Peyer's patch (tissue), 4 donors: ENCODE measurements around the gene PHF13. TPM values are rescaled to one million over a fixed set of nuclear protein-coding genes. Genes with fewer than 3 reads are reported as not detected.
"Not testable (repeated sequence)": the region's sequence is repeated elsewhere in the genome, so short reads cannot be mapped to it uniquely, and the experiment has no call there.

Experiments
- DNase-seq, 3 donors: peaks; one replicate each; pipeline ENCODE4 v3.0.0-alpha.2; 2017 to 2019
- H3K27ac ChIP-seq, 4 donors: fragments of 200-600 bp; sonication (generic); one replicate each; pipeline ENCODE4 v1.5.1; 2016 to 2019
- H3K27me3 ChIP-seq, 2 donors: fragments of 200-600 bp; sonication (generic); one replicate each; pipeline ENCODE4 v1.5.1; 2019
- H3K36me3 ChIP-seq, 3 donors: fragments of 200-600 bp; sonication (generic); one replicate each; pipeline ENCODE4 v1.5.1; 2016 to 2019
- H3K4me1 ChIP-seq, 4 donors: fragments of 200-600 bp; sonication (generic); one replicate each; pipeline ENCODE4 v1.5.1; 2016 to 2019
- H3K4me3 ChIP-seq, 4 donors: fragments of 200-600 bp; sonication (generic); 1 replicate in 3 of 4; 2 replicates in 1 of 4; pipeline ENCODE4 v1.5.1; 2016 to 2019; ENCODE audit warnings: mild to moderate bottlenecking in 1 of 4
- H3K9me3 ChIP-seq, 4 donors: fragments of 200-600 bp; sonication (generic); one replicate each; pipeline ENCODE4 v1.5.1; 2016 to 2019; ENCODE audit warnings: mild to moderate bottlenecking in 1 of 4
- POLR2A ChIP-seq, 2 donors: fragments of 450-650 bp; IDR thresholded peaks; one replicate each; pipeline ENCODE4 v1.5.1; 2017; ENCODE audit warnings: antibody characterized with exemption in 2 of 2, mild to moderate bottlenecking in 2 of 2, moderate library complexity in 2 of 2
- total RNA-seq, 4 donors: library from RNA; depleted of rRNA; stranded (reverse); fragments of >200 nt; gene quantifications; one replicate each; pipeline ENCODE4 v1.1.0, GENCODE V29; 2016
- TF ChIP-seq, protein P1 (sequence below), 6 experiments: fragments of 450-650 bp in 4 of 6; fragments of 200-600 bp in 2 of 6; sonication (generic) in 1 of 6; IDR thresholded peaks; one replicate each; pipeline ENCODE4 v1.5.1; 2017 to 2019; ENCODE audit warnings: antibody characterized with exemption in 6 of 6, mild to moderate bottlenecking in 3 of 6, moderate library complexity in 1 of 6

Gene PHF13
- total RNA-seq, 4 donors from 2014 or later = 3.3 to 7.4 (median 6.0) TPM

DNA sequence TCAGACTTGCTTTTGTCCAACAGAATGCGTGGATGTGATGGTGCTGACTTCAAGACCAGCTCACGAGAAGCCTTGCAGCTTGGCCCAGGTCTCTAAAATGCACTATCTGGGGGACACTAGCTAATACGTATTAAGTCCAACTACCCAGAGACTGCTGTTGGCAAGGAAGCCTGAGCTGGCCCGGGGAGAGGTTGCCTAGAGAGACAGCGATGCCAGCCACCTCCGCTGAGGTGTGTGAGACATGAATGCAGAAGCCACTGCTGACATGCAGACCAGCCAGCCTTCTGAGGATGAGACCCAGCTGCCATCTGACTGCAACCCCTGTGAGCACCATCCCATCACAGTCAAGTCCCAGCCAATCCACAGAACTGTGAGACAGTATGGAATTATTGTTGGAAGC is 43.6 kb downstream of the PHF13 start:
- no peak overlapping the region for H3K27ac ChIP-seq
- H3K4me1 ChIP-seq = peaks cover 0 to 6% (median 0%) of the 10 kb centered on the region in 4 donors
- no peak overlapping the region for H3K4me3 ChIP-seq
- TF ChIP-seq, protein P1, sequence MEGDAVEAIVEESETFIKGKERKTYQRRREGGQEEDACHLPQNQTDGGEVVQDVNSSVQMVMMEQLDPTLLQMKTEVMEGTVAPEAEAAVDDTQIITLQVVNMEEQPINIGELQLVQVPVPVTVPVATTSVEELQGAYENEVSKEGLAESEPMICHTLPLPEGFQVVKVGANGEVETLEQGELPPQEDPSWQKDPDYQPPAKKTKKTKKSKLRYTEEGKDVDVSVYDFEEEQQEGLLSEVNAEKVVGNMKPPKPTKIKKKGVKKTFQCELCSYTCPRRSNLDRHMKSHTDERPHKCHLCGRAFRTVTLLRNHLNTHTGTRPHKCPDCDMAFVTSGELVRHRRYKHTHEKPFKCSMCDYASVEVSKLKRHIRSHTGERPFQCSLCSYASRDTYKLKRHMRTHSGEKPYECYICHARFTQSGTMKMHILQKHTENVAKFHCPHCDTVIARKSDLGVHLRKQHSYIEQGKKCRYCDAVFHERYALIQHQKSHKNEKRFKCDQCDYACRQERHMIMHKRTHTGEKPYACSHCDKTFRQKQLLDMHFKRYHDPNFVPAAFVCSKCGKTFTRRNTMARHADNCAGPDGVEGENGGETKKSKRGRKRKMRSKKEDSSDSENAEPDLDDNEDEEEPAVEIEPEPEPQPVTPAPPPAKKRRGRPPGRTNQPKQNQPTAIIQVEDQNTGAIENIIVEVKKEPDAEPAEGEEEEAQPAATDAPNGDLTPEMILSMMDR (IDR thresholded peaks at IDR 0.05) = no peak
- TF ChIP-seq POLR2A (IDR thresholded peaks at IDR 0.05) = no peak
- no peaks in the 10 kb centered on the region for H3K27me3 ChIP-seq
- no peak for DNase-seq
- peaks cover 0 to 27% (median 0%) of the 10 kb centered on the region in 3 donors for H3K36me3 ChIP-seq
- no peaks in the 10 kb centered on the region for H3K9me3 ChIP-seq

DNA sequence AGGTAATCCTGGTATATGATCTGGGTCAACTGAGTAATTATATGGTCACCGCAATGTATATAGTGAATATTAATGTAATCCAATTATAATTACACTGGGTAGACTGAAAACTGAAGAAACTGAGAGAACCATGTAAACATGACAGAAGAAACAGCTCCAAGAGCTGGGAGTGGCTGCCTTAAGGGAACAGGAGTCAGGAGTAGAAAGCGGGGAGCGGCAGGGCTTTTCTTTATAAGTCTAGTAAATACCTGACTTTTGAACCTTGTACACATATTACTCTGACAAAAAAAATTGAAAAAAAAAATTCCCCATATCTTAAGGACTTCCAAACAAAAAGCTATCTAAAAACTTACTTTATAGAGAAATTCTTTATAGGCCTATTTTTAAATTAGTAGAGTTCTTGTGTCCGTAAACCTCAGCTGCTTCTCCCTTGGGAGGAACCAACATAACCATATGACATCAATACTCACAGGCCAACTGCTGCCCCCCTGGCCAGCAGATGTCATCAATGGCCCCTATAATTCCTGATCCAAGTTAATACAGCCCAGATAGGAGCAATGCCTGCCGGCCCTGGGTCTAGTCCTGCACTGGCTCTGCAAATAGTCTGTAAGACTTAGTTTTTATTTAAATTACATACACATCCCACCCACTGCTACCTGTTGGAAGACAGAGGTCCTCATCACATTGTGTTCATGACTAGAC is 45.0 kb downstream of the PHF13 start:
- no peak overlapping the region for H3K27ac ChIP-seq
- no peaks in the 10 kb centered on the region for H3K9me3 ChIP-seq
- no peak for DNase-seq
- peaks cover 0 to 14% (median 0%) of the 10 kb centered on the region in 3 donors for H3K36me3 ChIP-seq
- no peak overlapping the region for H3K4me3 ChIP-seq
- TF ChIP-seq, protein P1 (IDR thresholded peaks at IDR 0.05) = no peak
- no peak for TF ChIP-seq POLR2A (IDR thresholded peaks at IDR 0.05)
- peaks cover 0 to 6% (median 0%) of the 10 kb centered on the region in 4 donors for H3K4me1 ChIP-seq
- no peaks in the 10 kb centered on the region for H3K27me3 ChIP-seq

DNA sequence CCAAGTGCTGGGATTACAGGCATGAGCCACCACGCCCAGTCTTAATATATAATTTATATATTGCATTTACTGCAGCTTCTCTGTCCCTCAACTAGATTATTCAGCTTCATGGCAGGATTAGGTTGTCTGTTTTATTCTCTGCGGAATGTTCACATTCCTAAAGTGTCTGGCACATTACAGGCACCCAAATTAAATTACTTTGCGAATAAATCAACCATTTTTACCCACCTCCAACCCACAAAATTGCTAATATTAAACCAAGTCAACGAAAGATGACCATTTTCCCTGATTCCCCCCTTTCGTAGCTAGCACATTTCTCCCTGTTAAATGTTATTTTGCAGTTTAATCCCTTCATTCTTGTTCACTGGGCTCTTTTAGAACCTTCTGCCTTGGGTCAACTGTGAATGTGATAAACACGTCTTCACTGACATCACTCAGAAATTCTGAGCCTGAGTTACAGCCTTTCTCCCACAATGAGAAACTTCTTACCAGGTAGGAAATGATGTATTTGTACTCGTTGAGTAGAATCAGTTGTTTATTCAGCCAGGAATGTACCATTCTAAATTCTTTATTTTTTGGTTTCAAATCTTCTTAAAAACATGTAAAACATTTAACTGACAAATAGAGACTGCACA is 47.0 kb downstream of the PHF13 start:
- Histone ChIP-seq H3K36me3 (peaks cover 0 to 18% (median 0%) of the 10 kb centered on the region in 3 donors), H3K9me3 (no peaks in the 10 kb centered on the region), H3K4me1 (peaks cover 0 to 6% (median 0%) of the 10 kb centered on the region in 4 donors), H3K27ac (no peak overlapping the region), H3K4me3 (no peak overlapping the region), H3K27me3 (no peaks in the 10 kb centered on the region)
- no peak for TF ChIP-seq POLR2A (IDR thresholded peaks at IDR 0.05)
- TF ChIP-seq, protein P1 (IDR thresholded peaks at IDR 0.05) = no peak
- no peak for DNase-seq

DNA sequence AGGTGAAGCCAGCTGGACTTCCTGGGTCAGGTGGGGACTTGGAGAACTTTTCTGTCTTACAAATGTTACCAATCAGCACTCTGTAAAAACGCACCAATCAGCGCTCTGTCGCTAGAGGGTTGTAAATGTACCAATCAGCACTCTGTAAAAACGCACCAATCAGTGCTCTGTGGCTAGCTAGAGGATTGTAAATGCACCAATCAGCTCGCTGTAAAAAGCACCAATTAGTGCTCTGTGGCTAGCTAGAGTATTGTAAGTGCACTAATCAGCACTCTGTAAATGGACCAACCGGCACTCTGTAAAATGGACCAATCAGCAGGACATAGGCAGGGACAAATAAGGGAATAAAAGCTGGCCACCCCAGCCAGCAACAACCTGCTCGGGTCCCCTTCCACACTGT is 48.9 kb downstream of the PHF13 start:
- not testable (repeated sequence) for H3K4me1 ChIP-seq, DNase-seq, H3K27me3 ChIP-seq, H3K27ac ChIP-seq, H3K9me3 ChIP-seq, H3K4me3 ChIP-seq
- peaks cover 0 to 28% (median 0%) of the 10 kb centered on the region in 3 donors for H3K36me3 ChIP-seq

DNA sequence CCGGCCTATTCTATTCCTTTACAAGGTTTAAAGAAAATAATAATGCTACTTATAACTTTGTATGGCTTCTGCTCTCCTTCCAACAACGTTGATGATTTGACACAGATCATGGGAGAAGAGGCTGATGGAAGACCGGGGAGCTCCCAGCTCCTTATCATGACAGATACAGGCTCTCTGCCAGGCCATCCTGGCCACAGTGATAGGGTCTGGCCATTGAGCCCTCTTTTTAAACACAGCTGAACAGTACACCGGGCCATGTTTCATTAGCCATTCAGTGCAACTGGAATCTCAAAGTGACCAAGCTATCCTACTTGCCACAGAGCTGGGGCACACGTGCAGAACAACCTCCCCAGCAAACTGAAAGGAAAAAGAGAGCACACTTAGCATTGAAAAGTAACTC is 53.2 kb downstream of the PHF13 start:
- Histone ChIP-seq H3K36me3 (peaks cover 0 to 34% (median 0%) of the 10 kb centered on the region in 3 donors), H3K4me3 (no peak overlapping the region), H3K27ac (no peak overlapping the region), H3K4me1 (no peaks in the 10 kb centered on the region), H3K27me3 (no peaks in the 10 kb centered on the region), H3K9me3 (no peaks in the 10 kb centered on the region)
- no peak for DNase-seq
- TF ChIP-seq POLR2A (IDR thresholded peaks at IDR 0.05) = no peak
- TF ChIP-seq, protein P1 (IDR thresholded peaks at IDR 0.05) = no peak

DNA sequence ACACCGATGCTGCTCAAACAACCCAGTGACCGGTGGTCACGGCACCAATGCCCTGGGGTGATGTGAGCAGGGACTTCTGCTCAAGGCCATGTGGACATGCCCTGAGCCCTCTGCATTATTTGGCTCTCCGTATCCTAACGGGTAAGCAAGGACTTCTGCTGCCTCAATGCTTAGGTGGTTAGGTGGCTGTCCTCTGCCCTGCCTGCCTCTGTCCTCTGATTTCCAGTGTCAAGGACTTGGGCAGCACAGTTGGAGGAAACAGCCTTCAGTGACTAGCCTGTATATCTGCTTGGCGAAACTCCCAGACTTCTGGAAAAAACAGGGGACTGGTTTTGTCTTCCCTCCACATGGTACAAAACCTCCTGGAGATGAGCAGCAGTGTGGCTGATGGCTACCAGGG is 53.6 kb downstream of the PHF13 start:
- peaks cover 0 to 34% (median 0%) of the 10 kb centered on the region in 3 donors for H3K36me3 ChIP-seq
- no peaks in the 10 kb centered on the region for H3K9me3 ChIP-seq
- TF ChIP-seq POLR2A (IDR thresholded peaks at IDR 0.05) = no peak
- TF ChIP-seq, protein P1 (IDR thresholded peaks at IDR 0.05) = no peak
- H3K4me3 ChIP-seq = no peak overlapping the region
- H3K4me1 ChIP-seq = no peaks in the 10 kb centered on the region
- no peaks in the 10 kb centered on the region for H3K27me3 ChIP-seq
- DNase-seq = peak in 1 of 3 donors; percentile 3
- no peak overlapping the region for H3K27ac ChIP-seq
